ENCODE measurements around the gene FNTB. TPM values are rescaled to one million over a fixed set of nuclear protein-coding genes. Genes with fewer than 3 reads are reported as not detected.

FNTB gene
- total RNA-seq, 2 donors from 2014 or later: 17.2 to 21.3 TPM

DNA sequence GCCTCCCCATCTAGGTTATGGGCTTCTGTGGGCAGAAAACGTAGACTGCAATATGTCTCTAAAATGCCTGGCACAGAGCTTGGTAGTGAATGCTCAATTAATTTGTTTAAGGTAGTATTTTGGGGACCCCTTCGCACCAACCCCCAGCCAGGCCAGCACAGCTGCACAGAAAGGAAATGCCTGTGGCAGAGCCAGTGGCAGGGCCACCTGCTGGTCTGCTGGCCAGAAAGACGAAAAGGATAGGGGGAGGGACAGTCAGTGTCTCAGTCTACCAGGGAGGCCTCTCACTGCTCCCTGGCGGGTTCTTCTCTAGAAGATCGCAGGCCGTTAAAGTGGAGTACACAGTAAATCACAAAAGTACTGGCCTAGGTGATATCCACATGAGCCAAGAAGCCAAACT is 18.0 kb upstream of the FNTB start:
- H3K4me3 ChIP-seq (ENCODE audit: low read length): peak overlapping the region; percentile 15
- H3K9ac ChIP-seq (ENCODE audit: extremely low read depth, low read length, poor library complexity, severe bottlenecking): no peak overlapping the region
- H3K36me3 ChIP-seq (ENCODE audit: control insufficient read depth, insufficient read depth, low read length): no peaks in the 10 kb centered on the region
- Mint-ChIP-seq H3K4me1 (peaks cover 35% of the 10 kb centered on the region), H3K9me3 (no peaks in the 10 kb centered on the region), H3K36me3 (ENCODE audit: low read depth) (peaks cover 15% of the 10 kb centered on the region), H3K27me3 (ENCODE audit: insufficient read depth) (peaks cover 2% of the 10 kb centered on the region), H3K27ac (no peak overlapping the region), H3K4me3 (no peak overlapping the region)
- TF ChIP-seq, protein P1, sequence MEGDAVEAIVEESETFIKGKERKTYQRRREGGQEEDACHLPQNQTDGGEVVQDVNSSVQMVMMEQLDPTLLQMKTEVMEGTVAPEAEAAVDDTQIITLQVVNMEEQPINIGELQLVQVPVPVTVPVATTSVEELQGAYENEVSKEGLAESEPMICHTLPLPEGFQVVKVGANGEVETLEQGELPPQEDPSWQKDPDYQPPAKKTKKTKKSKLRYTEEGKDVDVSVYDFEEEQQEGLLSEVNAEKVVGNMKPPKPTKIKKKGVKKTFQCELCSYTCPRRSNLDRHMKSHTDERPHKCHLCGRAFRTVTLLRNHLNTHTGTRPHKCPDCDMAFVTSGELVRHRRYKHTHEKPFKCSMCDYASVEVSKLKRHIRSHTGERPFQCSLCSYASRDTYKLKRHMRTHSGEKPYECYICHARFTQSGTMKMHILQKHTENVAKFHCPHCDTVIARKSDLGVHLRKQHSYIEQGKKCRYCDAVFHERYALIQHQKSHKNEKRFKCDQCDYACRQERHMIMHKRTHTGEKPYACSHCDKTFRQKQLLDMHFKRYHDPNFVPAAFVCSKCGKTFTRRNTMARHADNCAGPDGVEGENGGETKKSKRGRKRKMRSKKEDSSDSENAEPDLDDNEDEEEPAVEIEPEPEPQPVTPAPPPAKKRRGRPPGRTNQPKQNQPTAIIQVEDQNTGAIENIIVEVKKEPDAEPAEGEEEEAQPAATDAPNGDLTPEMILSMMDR (conservative IDR thresholded peaks at IDR 0.05): peak; percentile 41
- H3K4me1 ChIP-seq (ENCODE audit: control insufficient read depth, insufficient read depth, low read length): peaks cover 12% of the 10 kb centered on the region
- no peak for DNase-seq
- H3K9me3 ChIP-seq (ENCODE audit: control insufficient read depth, low read length): no peaks in the 10 kb centered on the region
- H3K27me3 ChIP-seq (ENCODE audit: control insufficient read depth, insufficient read depth, low read length, poor library complexity, severe bottlenecking): no peaks in the 10 kb centered on the region
- WGBS, 2 experiments (ENCODE audit: insufficient coverage in 1 of 2, insufficient read length in 1 of 2): 39 to 72% methylated on average over 3 to 6 of the region's 6 CpGs
- H3K27ac ChIP-seq (ENCODE audit: low read depth, low read length): no peak overlapping the region

DNA sequence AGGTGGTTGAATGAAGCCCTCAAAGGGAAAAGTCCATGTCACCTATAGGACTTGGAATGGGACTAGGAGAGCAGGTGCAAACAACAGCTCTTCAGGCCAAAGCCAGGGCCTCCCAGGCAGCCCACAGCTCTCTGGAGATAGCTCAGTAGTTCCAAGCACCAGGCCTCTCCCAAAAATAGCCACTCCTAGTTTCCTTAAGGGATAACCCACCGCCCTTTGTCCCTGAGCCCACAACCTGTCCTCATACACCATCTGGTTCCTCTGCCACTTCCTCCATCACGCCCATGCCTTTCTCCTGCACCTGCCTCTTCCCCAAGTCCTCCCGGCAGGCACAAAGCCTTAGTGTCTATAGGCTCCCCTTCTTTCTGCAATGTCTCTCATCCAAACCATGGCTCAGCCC is 16.7 kb upstream of the FNTB start:
- no peak overlapping the region for H3K9ac ChIP-seq (ENCODE audit: extremely low read depth, low read length, poor library complexity, severe bottlenecking)
- H3K36me3 ChIP-seq (ENCODE audit: control insufficient read depth, insufficient read depth, low read length): no peaks in the 10 kb centered on the region
- H3K4me3 ChIP-seq (ENCODE audit: low read length): peak overlapping the region; percentile 83
- H3K4me1 Mint-ChIP-seq: peaks cover 36% of the 10 kb centered on the region
- H3K27ac Mint-ChIP-seq: peak overlapping the region; percentile 17
- H3K4me1 ChIP-seq (ENCODE audit: control insufficient read depth, insufficient read depth, low read length): peaks cover 12% of the 10 kb centered on the region
- peaks cover 2% of the 10 kb centered on the region for H3K27me3 Mint-ChIP-seq (ENCODE audit: insufficient read depth)
- 90 to 92% methylated on average over 3 of the region's 3 CpGs for WGBS, 2 experiments (ENCODE audit: insufficient coverage in 1 of 2, insufficient read length in 1 of 2)
- TF ChIP-seq, protein P1 (conservative IDR thresholded peaks at IDR 0.05): no peak
- peak overlapping the region; percentile 76 for H3K4me3 Mint-ChIP-seq
- no peaks in the 10 kb centered on the region for H3K9me3 ChIP-seq (ENCODE audit: control insufficient read depth, low read length)
- H3K27me3 ChIP-seq (ENCODE audit: control insufficient read depth, insufficient read depth, low read length, poor library complexity, severe bottlenecking): no peaks in the 10 kb centered on the region
- H3K36me3 Mint-ChIP-seq (ENCODE audit: low read depth): peaks cover 12% of the 10 kb centered on the region
- H3K9me3 Mint-ChIP-seq: no peaks in the 10 kb centered on the region
- H3K27ac ChIP-seq (ENCODE audit: low read depth, low read length): no peak overlapping the region
- no peak for DNase-seq

DNA sequence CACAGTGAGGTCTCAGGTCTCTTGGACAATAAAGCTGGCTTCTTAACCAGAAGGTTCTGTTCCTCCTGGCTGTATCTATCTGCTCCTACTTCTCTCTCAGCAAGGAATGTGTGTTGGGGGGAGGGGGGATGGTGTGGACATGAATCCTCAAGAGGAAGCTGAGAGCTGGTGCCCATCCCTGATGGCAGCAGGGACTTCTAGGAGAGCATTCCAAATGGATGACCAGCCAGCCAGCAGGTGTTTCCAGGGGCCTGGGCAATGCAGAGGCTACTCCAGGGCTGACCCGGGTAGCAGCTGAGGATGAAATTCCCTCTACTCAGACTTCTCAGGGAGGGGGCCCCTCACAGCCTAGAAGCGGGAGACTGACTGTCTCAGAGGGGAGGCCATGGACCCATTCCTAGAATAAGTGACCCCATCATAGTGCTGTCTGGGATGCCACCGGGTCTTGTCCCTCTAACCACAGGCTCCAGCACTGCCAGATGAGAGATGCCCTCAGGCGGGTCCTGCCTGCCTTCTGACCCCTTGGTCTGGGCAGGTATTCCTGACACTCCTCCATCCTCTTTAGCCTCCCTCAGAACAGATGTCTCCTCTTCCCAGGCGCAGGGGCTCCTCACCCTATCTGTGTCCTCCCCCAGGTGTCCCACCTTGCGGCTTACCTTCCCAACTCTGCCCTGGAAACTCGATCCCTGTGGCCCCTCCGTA is 15.8 kb upstream of the FNTB start:
- Mint-ChIP-seq H3K4me3 (peak overlapping the region; percentile 76), H3K27me3 (ENCODE audit: insufficient read depth) (peaks cover 2% of the 10 kb centered on the region), H3K9me3 (no peaks in the 10 kb centered on the region), H3K4me1 (peaks cover 36% of the 10 kb centered on the region), H3K36me3 (ENCODE audit: low read depth) (peaks cover 10% of the 10 kb centered on the region), H3K27ac (no peak overlapping the region)
- Histone ChIP-seq H3K4me3 (ENCODE audit: low read length) (peak overlapping the region; percentile 83), H3K9ac (ENCODE audit: extremely low read depth, low read length, poor library complexity, severe bottlenecking) (peak overlapping the region; percentile 30), H3K27ac (ENCODE audit: low read depth, low read length) (no peak overlapping the region), H3K36me3 (ENCODE audit: control insufficient read depth, insufficient read depth, low read length) (no peaks in the 10 kb centered on the region), H3K9me3 (ENCODE audit: control insufficient read depth, low read length) (no peaks in the 10 kb centered on the region), H3K27me3 (ENCODE audit: control insufficient read depth, insufficient read depth, low read length, poor library complexity, severe bottlenecking) (no peaks in the 10 kb centered on the region), H3K4me1 (ENCODE audit: control insufficient read depth, insufficient read depth, low read length) (peaks cover 12% of the 10 kb centered on the region)
- DNase-seq: peak; percentile 66
- WGBS, 2 experiments (ENCODE audit: insufficient coverage in 1 of 2, insufficient read length in 1 of 2): 50 to 90% methylated on average over 4 to 8 of the region's 8 CpGs
- TF ChIP-seq, protein P1 (conservative IDR thresholded peaks at IDR 0.05): no peak

Measured in endodermal cell (in vitro differentiated cells).